Activated CD4-positive, CD25-positive, alpha-beta regulatory T cell treated with anti-CD3 and anti-CD28 coated beads, Interleukin-2, amount 50 U/mL, for 24 hours (primary cell): Measurements from ENCODE around the gene RNF114.
"Not testable (repeated sequence)": the region's sequence is repeated elsewhere in the genome, so short reads cannot be mapped to it uniquely, and the experiment has no call there.

Experiments used
- ATAC-seq, 2 donors: fragments of 150-1000 bp; cut with Tn5 transposase; one replicate each; pipeline ENCODE4 v1.10.0; 2021; ENCODE audit warnings: mild to moderate bottlenecking in 1 of 2, moderate library complexity in 1 of 2

RNF114 gene

DNA sequence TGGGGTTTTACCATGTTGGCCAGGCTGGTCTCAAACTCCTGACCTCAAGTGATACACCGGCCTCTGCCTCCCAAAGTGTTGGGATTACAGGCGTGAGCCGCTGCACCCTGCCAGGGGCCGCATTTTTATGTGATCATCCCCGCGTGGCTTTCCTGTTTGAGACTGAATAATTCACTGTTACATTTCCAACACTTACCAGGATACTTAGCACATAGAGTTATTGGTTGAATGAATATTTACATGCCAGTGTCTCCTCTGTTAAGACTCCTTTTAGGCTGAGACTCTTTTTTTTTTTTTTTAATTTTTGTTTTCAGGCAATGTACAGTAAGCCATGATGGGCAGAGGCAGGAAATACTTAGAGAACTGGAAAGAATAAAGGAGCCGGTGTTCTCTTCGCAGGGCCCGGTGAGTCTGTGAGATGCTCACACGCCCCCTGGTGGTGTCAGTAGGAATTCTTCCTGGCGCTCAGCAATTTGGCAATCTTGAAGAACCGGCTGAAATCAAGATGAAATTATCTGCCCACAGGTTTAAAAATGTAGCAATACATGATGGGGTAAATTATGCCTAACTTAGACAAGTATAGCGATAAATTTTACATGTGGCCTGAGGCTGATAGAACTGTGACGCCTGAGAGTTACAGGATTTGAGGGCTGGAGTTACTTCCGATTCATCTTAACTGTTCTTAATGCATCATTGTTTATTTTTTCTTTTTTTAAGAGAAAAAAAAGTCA, 7.6 kb upstream of the RNF114 start:
- peak; percentile 72 to 89 for ATAC-seq

DNA sequence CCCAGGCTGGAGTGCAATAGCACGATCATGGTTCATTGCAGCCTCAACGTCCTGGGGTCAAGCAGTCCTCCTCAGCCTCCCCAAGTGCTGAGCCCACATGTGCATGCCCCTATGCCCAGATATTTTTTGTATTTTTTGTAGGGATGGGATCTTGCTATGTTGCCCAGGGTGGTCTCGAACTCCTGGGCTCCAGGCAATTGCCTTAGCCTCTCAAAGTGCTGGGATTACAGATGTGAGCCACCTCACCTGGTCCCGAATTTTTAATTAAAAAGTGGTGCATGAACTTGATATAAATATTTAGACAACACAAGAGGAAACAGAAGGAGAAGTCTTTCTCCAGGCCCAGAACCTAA, 7.1 kb upstream of the RNF114 start:
- ATAC-seq = no peak

DNA sequence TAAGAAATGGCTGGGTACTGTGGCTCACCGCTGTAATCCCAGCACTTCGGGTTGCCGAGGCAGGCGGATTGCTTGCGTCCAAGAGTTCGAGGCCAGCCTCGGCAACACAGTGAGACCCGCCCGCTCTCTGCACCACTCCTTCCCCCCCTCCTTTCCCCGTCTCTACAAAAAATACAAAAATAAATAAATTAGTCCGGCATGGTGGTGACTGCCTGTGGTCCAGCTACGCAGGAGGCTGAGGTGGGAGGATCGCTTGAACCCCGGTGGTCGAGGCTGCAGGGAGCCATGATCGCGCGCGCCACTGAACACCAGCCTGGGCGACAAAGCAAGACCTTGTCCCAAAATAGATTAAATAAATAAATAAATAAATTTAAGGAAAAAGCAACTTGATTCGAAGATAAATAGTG, 448 bp upstream of the RNF114 start:
- peak in 1 of 2 donors; percentile 4 for ATAC-seq

- ATAC-seq = peak; percentile 8 to 13
These were observed 1.1 kb downstream of the RNF114 start for GRCh38 chr20:49937027-49937929.

- ATAC-seq = no peak
These were observed 2.3 kb downstream of the RNF114 start for GRCh38 chr20:49938173-49939163.

- ATAC-seq = no peak
These were observed 5.3 kb downstream of the RNF114 start for GRCh38 chr20:49941456-49941855.

DNA sequence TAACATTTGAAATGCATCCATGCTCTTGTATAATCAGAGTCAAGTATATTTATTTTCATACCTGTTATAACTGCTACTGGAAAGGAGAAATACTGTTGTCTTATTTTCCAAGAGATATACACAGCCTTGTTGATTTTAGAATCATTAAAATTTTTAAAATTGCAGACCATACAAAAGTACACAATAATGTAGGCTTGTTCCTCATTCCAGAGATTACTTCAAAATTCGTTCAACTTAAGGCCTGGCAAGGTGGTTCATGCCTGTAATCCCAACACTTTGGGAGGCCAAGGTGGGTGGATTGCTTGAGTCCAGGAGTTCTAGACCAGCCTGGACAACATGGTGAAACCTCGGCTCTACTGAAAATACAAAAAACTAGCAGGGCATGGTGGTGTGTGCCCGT, 6.1 kb downstream of the RNF114 start:
- ATAC-seq = no peak

DNA sequence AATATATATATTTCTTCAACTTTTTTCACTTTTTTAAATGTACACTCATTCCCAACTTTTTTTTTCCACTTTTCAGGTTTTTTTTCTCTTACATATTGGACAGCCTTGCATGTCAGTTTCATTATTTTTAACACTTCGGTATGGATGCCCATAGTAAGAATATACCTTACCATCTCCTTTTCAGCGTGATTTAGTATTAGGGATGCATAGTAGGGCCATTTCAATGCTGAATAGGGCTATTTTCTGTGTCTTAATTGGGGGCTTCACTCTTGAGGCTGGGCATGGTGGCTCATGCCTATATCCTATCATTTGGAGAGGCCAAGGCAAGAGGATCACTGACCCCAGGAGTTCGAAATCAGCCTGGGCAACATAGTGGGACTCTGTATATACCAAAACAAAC, 6.7 kb downstream of the RNF114 start:
- no peak for ATAC-seq

GRCh38 chr20:49945306-49945700, 9.1 kb downstream of the RNF114 start:
- ATAC-seq = no peak

GRCh38 chr20:49945701-49946477, 9.7 kb downstream of the RNF114 start:
- no peak for ATAC-seq

DNA sequence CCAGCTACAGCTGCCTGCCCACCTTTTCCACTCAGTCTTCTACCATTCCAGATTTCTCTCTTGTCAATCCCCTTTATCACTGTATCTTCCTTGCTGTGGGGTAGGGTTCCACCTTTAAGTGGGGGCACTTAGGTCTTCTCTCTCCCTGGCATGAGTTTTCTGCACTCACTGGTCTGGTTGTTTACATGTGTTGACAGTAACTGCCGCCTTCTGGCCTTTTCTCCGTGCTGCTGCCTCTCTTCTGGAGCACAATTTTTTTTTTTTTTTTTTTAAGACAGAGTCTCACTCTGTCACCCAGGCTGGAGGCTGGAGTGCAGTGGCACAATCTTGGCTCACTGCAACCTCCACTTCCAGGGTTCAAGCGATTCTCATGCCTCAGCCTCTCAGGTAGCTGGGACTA, 12.0 kb downstream of the RNF114 start:
- ATAC-seq = no peak

DNA sequence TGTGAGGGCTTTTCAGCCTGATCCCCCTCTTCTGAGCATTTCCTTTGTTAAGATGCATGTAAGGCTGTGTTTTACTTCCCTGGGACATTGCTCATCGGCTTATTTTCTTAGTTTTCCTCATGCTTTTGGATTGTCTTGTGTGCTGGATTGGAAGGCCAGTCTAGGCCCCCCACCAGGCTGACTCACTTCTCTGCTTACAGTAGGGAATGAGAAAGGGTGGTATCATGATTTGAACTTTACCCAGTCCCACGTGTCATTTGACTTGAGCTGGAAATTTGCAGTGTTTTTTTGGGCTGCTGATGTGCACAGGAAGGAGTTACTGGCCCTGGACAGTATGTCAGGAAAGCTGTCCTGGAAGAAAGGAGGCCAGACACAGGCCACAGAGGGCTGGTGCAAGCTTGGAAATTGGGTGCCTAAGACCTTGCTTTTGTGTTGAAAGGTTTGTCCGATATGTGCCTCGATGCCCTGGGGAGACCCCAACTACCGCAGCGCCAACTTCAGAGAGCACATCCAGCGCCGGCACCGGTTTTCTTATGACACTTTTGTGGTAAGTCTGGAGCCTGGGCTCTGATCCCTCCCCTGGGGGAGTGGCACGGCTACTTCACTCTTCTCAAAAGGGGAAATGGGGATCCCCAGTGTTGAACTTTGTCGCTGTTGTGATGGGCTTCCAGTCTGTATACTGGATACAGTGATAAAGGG, 12.8 kb downstream of the RNF114 start:
- no peak for ATAC-seq

GRCh38 chr20:49951151-49951550, 15.0 kb downstream of the RNF114 start:
- peak; percentile 97 to 98 for ATAC-seq

DNA sequence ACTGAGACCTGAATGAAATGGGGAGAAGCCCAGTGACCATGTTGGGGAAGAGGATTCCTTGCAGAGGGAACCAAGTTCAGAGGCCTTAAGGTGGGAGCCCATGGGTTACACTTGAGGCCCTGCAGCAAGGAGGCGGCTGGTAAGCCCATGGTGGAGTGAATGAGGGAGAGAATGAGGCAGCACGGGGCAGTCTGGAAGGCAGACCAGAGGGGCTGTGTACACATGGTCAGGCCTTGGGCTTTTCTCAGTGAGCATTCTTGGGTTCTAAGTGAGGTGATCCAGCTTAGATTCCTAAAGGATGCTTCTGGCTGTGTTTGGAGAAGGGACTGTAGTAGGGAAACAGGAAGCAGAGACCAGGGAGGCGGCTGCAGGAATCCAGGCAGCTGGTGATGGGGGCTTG, 19.0 kb downstream of the RNF114 start:
- ATAC-seq = no peak

GRCh38 chr20:49955830-49956396, 19.7 kb downstream of the RNF114 start:
- ATAC-seq = not testable (repeated sequence)

DNA sequence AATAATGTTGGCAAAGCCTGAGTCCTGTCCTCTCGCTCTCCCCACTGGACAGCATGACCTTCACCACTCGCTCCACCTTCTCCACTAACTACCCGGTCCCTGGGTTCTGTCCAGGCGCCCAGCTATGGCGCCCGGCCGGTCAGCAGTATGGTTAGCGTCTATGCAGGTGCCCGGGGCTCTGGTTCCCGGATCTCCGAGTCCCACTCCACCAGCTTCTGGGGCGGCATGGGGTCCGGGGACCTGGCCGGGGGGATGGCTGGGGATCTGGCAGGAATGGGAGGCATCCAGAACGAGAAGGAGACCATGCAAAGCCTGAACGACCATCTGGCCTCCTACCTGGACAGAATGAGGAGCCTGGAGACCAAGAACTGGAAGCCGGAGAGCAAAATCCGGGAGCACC, 20.5 kb downstream of the RNF114 start:
- ATAC-seq = no peak

GRCh38 chr20:49957089-49957938, 21.1 kb downstream of the RNF114 start:
- ATAC-seq = not testable (repeated sequence)

DNA sequence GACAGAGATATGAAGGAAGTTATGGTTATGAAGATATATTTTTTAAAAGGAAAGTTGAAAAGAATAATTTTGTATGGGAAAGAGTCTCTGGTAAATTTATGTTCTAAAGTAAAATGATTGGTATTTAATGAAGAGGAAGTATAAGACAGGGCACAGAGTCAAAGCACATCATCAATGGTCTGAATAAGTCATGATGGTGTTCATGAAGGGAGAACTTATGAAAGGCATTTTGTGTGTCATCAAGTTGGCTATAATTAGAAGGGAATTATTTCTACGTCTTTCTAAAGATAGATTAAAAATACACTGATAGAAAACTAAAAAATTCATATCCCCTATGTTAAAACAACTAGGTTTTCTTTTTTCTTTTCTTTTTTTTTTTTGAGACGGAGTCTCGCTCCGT, 25.2 kb downstream of the RNF114 start:
- ATAC-seq = no peak

GRCh38 chr20:49964964-49965780, 29.0 kb downstream of the RNF114 start:
- ATAC-seq = peak in 1 of 2 donors; percentile 55
